GM18517 (cell line): ENCODE results near the gene PARD3.
"Not testable (repeated sequence)": the region's sequence is repeated elsewhere in the genome, so short reads cannot be mapped to it uniquely, and the experiment has no call there.

ENCODE experiments used
- ATAC-seq: cut with Tn5 transposase; IDR thresholded peaks from one replicate; pipeline ENCODE4 v1.9.1; 2021; ENCODE audit warnings: mild to moderate bottlenecking, moderate library complexity; ENCODE audit not compliant: unreplicated experiment

Gene PARD3

DNA sequence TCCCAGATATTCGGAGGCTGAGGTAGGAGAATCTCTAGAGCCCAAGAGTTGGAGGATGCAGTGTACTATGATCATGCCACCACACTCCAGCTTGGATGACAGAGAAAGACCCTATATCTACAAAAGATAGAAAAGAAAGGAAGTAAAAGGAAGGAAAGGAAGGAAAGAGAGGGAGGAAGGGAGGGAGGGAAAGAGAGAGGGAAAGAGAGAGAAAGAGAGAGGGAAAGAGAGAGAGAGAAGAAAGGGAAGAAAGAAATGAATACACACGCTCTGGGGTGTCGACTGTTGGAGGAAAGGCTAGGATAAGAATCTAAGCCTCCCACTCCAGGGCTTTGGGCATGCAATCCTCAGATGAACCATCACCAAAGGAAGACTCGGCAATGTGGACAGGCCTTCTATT is 69.9 kb downstream of the PARD3 start:
- no peak for ATAC-seq

DNA sequence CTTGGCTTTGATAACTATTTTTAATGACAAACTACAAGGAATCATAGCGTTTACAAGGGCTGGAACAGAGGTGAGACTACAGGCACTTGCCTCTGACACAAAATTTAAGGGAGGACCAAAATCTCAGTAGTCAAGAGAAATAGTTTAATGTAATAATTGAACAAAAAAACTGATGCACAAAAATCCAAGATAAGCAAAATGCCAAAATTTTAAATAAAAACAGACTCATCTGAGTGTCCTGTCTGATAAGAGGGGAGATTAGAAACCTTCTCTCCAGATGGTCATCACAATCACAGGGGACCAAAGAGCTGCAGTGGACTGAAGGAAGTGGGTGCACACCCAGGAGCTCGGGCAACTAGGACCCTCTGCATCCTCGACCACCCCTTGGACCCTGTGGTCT is 70.5 kb downstream of the PARD3 start:
- ATAC-seq, result no peak

DNA sequence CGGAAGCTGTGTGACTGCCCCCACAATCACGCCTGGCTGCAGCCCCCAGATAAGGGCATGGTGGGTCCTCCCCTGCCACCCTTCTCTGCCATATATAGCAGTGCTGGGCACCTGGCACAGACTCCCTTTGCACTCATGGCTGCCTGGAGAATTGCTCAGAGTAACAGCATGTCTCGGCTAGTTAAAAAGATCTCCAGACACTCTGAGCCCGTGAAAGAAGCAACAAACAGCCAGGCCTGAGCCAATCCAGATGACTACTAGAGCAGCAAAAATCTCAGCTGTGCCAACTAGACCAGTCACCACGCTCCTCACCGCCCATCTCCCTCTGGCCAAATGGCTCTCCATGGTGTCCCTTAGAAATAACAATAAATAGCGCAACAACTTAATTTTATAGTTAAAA is 71.3 kb downstream of the PARD3 start:
- ATAC-seq, result no peak

DNA sequence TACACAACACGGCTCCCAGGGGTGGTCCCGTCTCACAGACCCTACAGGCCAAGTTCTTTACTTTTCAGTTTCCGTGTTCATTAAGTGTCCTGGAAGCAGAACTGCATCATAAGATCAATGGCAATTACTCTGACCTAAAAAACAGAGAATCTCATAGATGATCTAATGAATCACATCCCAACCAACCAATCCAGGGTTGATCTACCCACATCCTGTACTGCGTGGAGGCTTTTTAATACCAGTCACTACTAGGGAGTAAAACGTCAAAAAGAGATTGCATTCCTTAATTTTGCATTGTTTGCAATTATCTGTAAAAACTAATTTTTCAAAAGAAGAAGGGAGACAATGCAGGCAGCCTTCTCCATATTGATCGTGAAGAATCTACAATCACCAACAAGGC is 72.6 kb downstream of the PARD3 start:
- no peak for ATAC-seq

DNA sequence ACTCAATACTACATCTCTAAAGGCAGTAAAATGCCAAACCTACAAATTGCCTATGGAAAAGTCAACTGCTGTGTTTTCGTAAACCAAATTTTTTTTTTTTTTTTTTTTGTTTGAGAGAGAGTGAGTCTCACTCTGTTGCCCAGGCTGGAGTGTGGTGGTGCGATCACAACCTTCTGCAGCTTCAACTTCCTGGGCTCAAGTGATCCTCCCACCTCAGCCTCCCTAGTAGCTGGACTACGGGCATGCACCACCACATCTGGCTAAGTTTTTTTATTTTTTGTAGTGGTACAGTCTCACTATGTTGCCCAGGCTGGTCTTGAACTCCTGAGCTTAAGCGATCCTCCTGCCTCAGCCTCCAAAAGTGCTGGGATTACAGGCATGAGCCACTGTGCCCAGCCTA is 74.0 kb downstream of the PARD3 start:
- not testable (repeated sequence) for ATAC-seq

DNA sequence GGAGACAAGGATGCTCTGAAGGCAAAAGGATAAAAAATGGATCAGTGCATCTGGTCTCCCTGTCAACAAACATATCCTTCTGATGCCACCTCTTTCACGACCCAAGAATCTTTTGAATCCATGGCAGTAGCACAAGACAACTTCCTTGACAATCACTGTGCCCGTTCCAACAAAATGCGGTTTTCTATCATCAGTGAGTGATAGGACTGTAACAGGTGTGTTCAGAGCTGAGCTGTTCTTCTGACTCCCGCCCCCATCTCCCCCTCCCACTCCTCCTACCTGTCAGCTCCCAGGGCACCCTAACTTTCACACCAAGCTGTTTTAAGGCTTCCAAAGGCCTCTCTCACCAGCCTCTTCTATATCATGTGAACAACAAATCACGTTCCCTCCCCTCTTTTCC is 74.8 kb downstream of the PARD3 start:
- ATAC-seq, result no peak

DNA sequence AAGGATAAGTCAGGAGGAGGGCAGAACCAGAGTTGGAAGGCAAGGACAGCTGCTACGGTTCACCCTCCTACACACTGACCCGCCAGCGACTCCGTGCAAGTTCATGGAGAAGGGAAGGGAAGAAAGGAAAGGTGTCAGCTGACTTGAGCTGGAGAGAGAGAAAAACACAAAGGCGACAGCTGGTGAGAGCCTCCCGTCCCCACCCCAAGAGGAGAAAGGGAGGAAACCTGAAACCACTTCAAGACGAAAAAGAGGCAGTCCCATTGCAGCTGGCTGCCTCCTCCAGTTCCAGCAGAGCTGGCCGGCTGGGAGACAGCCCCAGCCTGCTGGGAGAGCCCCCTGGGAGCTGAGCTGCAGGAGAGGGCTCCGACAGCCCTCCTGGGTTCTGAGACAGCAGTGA is 75.2 kb downstream of the PARD3 start:
- ATAC-seq, result no peak

DNA sequence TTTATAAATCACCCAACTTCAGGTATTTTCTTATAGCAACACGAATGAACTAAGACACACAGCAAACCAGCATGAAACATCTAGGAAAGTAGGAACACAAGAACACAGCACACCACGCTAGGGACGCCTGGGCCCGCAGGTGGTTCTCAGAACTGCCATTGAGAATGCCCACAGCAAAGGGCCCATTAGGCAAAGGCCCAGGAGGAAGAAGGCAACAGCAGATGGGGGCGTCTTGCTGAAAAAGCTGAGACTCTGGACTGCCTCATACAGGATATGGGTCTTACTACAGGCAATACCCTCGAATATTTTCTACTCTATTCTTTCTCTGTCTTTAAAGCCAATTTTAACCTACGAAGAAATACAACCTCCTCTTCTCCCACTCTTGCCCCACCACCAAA is 77.3 kb downstream of the PARD3 start:
- ATAC-seq, result no peak

DNA sequence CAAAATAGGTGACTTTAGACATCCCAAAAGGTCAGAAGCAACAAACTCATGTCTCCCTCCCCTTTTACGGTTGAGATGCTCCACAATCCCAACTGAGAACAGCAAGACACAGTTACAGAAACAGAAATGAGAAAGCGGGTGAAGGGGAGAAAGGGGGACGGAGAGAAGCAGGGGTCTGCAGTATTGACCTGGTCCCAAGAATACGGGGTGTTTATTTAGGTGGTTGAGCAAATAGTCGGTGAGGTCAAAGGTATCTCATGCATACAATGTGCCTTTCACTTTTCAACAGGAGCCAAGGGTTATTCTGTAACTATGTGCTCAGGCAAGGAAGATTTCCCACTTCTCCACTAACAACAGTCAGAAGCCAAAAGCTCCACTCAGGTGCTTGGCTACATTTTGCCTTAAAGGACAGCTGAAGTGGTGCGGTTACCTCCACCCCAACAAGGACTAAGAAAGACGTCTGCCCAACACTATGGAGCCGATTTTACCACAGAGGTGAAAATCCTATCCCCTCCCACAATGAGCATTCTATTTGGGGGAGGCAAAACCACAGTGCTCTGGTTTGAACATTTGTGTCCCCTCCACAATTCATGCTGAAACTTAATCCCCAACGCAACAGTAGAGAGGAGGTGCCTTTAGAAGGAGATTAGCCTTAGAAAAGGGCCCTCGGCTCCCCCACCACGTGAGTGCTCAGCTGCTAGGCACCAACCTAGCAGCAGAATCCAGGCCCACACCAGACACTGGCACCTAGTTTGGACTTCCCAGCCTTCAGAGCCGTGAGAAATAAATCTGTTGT is 77.9 kb downstream of the PARD3 start:
- no peak for ATAC-seq

DNA sequence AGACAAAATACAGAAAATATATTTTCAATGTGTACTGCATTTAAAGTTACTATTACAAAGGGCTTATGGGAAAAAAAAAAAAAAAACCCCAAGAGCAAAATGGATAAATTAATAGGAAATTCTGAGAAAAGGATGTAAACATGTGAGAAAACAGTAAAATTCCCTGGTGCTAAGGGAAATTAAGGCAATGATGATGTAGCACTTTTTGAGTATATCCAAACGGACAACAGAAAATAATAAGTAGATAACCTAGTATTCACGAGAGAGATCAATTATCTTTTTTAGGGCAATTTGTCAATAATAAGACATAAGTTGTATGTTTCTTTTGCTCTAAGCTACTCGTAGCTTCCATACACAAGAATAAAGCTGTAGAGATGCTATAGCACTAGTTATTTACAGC is 80.2 kb downstream of the PARD3 start:
- ATAC-seq, result no peak

DNA sequence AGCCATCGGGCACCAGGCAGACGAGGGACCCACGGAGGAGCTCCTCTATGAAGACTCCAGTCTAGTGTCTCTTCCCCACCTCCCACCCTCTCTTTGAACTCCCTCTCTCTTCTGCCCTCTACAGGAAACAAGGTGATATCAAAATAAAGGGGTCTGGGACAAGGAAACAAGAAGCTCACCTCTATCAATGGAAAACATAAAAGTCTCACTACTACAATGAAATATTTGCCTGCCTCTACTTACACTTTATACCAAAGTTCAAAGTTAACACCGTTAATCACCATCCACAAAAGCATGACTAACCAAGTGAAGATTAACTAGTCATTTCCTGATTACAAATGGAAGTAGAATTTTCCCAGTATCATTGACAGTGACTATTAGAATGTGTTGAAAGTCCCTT is 82.2 kb downstream of the PARD3 start:
- ATAC-seq, result no peak

DNA sequence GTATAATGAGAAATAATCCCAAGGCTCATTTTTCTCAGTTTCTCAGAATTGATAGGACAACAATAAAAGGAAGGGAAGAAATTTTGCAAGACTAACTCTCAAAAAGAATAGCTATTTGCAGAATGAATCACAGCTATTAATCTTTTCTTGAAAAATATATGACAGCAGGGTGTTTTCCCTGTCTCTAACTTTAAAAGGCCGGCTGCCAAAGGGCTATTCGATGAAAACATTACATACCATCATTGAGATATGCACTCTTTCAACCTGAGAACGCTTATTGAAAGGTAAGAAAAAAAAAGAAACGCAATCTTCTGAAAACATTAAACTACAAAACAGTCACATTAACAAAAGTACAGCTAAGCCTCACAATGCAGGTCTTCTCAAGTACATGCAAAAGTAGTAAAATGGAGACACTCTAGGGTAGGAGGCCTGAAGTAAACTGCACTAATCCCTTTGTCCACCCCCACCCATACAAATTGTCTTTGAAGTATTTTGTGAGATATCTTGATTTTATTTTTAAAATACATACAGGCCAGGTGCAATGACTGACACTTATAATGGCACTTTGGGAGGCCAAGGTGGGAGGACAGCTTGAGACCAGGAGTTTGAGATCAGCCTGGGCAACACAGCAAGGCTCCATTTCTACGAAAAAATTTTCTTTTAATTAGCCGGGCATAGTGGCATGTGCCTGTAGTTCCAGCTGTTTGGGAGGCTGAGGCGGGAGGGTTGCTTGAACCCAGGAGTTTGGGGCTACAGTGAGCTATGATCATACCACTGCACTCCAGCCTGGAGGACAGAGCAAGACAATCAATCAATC is 83.0 kb downstream of the PARD3 start:
- no peak for ATAC-seq

DNA sequence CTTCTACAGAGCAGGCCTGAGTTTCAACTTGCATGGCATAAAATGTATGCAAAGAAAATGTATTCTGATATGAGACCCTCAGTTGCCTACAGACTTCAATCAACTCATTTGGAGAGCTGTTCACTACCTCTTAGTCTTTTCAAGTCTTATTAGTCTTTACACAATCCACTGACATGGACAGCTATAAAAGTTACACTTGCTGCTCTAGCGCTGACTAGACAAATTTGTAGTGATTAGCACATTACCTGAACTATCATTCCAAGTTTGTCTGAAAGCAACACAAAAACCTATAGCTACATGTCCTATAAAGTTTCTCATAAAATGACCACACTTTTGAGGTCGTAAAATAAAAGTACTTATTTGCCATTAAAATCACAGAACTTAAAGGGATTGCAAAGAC is 83.9 kb downstream of the PARD3 start:
- ATAC-seq, result no peak

DNA sequence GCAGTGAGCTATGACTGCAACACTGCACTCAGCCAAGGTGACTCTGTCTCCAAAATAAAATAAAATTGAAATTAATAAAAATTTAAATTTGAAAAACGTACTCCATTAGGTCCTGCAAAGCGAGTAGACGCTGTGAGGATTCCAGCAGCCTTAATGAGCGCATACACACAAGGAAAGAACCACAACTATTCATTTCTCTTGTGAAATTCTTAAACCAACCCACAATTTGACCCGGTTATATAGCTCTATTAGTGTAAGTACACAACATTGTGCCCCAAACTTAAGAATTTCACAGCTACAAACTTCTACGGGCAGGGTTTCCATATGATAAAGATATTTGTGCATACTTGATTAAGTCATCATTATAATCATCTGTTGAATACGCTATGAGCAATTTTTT is 84.4 kb downstream of the PARD3 start:
- no peak for ATAC-seq

DNA sequence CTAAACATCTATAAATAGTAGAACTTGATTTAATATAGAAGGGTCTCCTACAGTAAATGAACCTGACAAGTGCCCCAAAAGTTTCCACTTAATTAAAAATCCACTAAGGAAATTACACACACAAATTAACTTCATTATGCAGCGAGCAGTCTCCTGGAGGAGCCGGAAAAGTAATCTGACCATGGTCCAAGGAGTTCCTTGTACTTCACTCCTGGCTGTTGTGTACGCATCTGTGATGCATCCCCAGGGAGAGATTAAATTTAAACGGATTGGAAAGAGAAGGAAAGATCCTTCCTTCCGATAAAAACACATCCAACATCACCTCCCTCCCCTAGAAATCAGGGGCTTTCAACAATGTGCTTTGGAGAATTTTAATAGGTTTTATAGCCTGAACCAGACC is 85.5 kb downstream of the PARD3 start:
- ATAC-seq, result no peak

DNA sequence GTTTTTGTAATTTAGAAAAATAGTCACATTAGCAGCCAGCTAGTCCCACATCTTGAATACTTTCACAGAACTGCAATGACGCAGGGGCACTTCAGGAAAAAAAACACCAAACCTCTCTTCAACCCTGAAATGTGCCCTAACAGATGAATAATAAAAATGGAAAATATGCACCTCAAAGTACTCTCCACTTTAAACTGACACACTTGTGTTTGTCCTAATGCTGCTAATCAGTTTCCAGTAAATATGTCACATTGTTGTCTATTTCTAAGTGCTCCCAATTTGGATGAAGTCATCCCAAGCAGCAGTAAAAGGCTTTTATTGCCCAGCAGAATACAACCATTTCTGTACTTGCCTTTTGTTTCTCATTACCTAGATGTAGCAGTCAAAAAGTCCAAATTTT is 86.7 kb downstream of the PARD3 start:
- ATAC-seq, result no peak

DNA sequence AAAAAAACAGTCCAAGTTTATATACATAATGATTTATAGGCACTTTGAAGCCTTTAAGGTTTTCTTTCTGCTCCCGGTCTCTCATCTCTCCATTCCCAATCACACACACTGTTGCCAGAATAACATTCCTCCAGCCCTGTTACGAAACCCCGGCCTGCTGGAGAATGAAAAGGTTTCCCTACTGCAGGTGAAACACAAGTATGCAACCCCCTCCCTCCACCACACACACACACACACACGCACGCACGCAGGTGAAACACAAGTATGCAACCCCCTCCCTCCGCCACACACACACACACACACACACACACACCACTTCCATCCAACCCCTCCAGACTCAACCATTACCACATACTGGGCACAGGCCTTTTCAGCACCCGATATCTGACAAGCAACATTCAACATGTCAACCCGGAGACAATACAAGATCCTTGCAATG is 87.5 kb downstream of the PARD3 start:
- no peak for ATAC-seq

DNA sequence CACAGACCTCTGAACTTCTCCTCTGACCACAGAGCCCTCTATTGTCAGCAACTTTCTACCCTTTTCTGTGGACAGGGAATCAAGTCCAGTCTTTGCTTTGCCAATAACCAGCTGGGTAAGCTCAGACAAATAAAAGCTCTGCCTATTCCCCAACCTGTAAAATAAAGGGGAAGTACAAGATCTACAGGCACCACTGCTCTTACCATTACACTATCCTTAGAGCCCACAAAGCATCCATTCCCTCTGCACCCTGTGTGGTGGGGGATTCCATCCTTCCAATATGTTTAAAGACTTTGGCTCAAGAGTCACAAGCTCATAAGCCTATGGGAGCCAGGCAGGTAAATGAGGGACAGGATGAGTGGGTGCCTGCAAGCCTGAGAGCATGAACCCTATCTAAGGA is 88.2 kb downstream of the PARD3 start:
- ATAC-seq, result no peak

DNA sequence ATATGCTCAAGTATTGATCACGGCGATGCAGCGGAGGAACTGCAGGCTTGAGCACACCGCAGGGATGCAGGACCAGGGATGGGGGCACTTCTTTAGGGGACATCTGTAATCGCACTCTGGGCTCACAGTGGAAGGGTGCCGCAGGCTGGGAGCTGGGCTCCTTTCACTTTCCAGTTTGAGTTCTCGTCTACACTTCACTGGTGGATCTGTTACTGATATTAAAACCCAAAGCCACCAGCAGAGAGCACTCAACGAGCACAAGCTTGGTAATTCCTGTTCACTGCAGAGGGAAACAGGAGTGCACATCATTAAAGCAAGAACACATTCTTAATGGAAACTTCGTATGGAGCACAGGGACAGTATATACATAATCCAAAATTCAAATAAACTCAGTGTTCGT is 91.3 kb downstream of the PARD3 start:
- ATAC-seq, result no peak

DNA sequence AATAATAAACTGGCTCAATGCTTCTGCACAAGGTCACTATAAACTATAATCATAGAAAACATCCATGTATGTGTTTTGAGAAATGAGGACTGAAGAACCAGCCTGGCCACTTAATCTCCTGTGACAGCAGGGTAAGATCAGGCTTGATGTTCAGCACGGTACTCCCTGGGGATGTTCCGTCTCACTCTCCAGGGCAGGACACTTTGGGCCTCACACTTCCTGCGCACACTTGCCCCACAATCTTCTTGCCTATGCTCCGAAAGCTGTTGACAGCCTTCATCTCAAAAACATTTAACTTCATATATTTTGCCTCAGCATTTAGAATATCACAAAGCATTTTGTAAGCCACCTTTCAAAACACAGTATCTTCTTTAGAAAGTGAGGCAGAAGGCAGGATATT is 92.7 kb downstream of the PARD3 start:
- no peak for ATAC-seq

DNA sequence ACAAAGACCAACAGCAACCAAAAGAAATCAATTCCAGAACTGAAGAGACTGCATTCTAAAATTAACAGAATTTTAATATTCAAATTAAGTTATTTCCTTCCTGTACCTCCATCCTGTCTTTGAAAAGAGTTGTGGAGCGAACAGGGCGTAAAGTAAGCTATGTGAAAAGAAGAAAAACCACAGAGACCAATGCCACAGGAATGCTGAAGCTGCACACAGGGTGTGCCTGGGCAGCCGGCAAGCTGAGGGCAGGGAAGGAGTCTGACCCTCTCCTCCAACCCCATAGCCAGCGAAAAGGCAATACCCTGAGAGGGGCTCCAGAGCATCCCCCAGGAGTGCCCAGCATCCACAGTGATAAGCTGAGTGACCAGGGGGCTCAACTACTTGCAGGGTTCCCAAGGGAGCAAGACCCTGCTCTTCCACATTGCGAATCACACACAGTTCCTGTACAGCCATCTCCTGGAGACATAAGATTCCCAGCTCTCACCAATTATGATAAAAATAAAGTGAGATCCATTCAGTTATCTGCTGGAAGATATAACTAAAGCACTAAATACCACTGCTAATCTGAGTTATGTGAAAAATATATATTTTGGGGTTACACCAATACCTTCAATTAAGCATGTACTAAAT is 93.8 kb downstream of the PARD3 start:
- ATAC-seq, result no peak

DNA sequence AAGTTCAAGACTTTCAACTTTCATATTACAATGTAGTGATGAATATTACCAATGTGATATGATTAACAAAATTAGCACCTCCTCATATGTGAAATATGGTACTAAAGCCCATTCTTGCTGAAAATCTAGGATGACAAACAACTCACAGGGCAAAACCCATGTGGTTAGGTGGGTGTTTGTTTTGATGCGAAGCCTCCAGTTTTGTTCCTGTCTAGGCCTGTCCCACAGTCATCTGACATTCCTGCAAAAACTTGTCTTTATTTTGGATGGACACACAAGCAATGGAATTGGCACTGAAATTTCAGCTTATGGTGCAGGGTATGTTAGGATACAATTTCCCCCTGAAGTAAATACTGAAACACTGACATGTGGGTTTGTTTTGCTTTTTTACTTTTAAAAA is 95.3 kb downstream of the PARD3 start:
- ATAC-seq, result no peak
